Measurements from ENCODE around the gene RAB36. TPM values are rescaled to one million over a fixed set of nuclear protein-coding genes. Genes with fewer than 3 reads are reported as not detected.

Gene RAB36
- polyA plus RNA-seq, 1 donor from 2014 or later, result 3.2 TPM

DNA sequence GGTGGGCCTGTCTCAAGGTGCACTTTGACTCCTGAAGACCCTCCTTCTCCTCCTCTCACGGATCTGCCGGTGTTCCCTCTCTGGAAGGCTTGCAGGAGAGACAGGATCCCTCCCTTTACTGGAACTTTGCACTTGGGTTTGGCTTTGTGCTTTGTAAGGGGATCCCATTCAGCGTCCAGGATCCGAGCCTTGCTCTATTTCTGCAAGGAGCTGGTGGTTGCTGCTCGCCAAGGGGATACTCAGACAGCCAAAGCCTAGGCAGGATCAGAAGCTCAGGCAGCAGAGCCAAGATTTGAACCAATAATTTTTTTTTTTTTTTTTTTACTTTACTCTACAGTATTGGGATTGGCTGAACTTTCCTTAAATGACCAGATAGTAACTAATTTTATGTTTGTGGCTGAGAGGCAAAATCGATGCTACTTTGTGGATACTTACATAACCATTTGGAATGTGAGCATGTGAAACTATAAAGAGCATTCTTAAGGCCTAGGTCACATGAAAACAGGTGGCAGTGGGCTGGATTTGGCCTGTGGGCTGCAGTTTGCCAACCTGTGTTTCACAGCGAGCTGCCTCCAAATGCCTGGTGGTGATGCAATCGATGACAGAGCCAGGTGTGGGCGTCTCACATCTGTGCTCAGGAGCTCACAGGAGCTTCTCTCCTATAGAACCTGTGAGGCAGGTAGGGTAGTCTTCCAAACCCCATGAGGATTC is 60.2 kb downstream of the RAB36 start:
- no peaks in the 10 kb centered on the region for H4K20me1 ChIP-seq (ENCODE audit: insufficient read depth)
- no peak overlapping the region for H3K9ac ChIP-seq (ENCODE audit: low read length)
- H3K27me3 ChIP-seq (ENCODE audit: insufficient read depth, low read depth, low read length), result no peaks in the 10 kb centered on the region
- H3K79me2 ChIP-seq (replicated peaks; ENCODE audit: insufficient read depth, low read length), result peaks cover 33% of the 10 kb centered on the region
- no peaks in the 10 kb centered on the region for H3K9me3 ChIP-seq (ENCODE audit: low read length)
- no peaks in the 10 kb centered on the region for H3F3A ChIP-seq (ENCODE audit: insufficient read depth, low read length, poor library complexity, severe bottlenecking)
- no peak for TF ChIP-seq POLR2AphosphoS5 (IDR thresholded peaks at IDR 0.05)
- TF ChIP-seq TAF1 (IDR thresholded peaks at IDR 0.05; ENCODE audit: low read depth), result no peak
- no peak for TF ChIP-seq EP300 (conservative IDR thresholded peaks at IDR 0.05; ENCODE audit: poor library complexity, severe bottlenecking)
- TF ChIP-seq MXI1 (conservative IDR thresholded peaks at IDR 0.05; ENCODE audit: poor library complexity, severe bottlenecking), result no peak
- TF ChIP-seq RAD21 (conservative IDR thresholded peaks at IDR 0.05), result no peak
- TF ChIP-seq SMC3 (conservative IDR thresholded peaks at IDR 0.05; ENCODE audit: poor library complexity), result no peak
- no peak for TF ChIP-seq EZH2 (IDR thresholded peaks at IDR 0.05; ENCODE audit: borderline replicate concordance, insufficient read depth, low read length, poor library complexity, severe bottlenecking)
- TF ChIP-seq CTCF (IDR thresholded peaks at IDR 0.05; ENCODE audit: poor library complexity, severe bottlenecking), result no peak
- TF ChIP-seq, protein P1, sequence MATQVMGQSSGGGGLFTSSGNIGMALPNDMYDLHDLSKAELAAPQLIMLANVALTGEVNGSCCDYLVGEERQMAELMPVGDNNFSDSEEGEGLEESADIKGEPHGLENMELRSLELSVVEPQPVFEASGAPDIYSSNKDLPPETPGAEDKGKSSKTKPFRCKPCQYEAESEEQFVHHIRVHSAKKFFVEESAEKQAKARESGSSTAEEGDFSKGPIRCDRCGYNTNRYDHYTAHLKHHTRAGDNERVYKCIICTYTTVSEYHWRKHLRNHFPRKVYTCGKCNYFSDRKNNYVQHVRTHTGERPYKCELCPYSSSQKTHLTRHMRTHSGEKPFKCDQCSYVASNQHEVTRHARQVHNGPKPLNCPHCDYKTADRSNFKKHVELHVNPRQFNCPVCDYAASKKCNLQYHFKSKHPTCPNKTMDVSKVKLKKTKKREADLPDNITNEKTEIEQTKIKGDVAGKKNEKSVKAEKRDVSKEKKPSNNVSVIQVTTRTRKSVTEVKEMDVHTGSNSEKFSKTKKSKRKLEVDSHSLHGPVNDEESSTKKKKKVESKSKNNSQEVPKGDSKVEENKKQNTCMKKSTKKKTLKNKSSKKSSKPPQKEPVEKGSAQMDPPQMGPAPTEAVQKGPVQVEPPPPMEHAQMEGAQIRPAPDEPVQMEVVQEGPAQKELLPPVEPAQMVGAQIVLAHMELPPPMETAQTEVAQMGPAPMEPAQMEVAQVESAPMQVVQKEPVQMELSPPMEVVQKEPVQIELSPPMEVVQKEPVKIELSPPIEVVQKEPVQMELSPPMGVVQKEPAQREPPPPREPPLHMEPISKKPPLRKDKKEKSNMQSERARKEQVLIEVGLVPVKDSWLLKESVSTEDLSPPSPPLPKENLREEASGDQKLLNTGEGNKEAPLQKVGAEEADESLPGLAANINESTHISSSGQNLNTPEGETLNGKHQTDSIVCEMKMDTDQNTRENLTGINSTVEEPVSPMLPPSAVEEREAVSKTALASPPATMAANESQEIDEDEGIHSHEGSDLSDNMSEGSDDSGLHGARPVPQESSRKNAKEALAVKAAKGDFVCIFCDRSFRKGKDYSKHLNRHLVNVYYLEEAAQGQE (IDR thresholded peaks at IDR 0.05; ENCODE audit: borderline replicate concordance), result no peak
- no peak overlapping the region for H3K4me3 ChIP-seq (ENCODE audit: low read length)
- no peaks in the 10 kb centered on the region for H3K36me3 ChIP-seq (ENCODE audit: insufficient read depth, low read length)
- no peaks in the 10 kb centered on the region for H3K9me2 ChIP-seq (ENCODE audit: insufficient read depth, low read length)
- no peak overlapping the region for H3K27ac ChIP-seq (ENCODE audit: low read length)
- H2AFZ ChIP-seq (ENCODE audit: low read depth, low read length), result no peak overlapping the region
- H3K4me2 ChIP-seq (ENCODE audit: low read length), result no peak overlapping the region

DNA sequence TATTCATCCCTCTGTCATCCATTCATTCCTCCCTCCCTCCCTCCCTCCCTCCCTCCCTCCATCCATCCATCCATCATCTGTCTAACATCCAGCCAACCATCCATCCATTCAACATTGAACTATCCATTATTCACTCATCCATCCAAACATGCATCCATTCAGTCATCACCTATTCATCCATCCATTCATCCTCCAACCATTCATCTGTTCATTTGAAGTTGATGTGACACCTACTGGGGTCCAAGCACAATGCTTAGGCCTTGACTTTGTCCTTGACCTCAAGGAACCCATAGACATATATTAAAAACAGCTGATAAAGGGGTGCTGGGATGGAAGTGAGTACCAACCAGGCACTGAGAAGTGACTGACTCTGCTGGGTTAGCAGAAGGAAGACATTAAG is 61.6 kb downstream of the RAB36 start:
- H3K9me3 ChIP-seq (ENCODE audit: low read length), result no peaks in the 10 kb centered on the region
- no peaks in the 10 kb centered on the region for H3K36me3 ChIP-seq (ENCODE audit: insufficient read depth, low read length)
- H2AFZ ChIP-seq (ENCODE audit: low read depth, low read length), result no peak overlapping the region
- no peaks in the 10 kb centered on the region for H3F3A ChIP-seq (ENCODE audit: insufficient read depth, low read length, poor library complexity, severe bottlenecking)
- no peak overlapping the region for H3K4me2 ChIP-seq (ENCODE audit: low read length)
- H3K27me3 ChIP-seq (ENCODE audit: insufficient read depth, low read depth, low read length), result no peaks in the 10 kb centered on the region
- no peaks in the 10 kb centered on the region for H3K9me2 ChIP-seq (ENCODE audit: insufficient read depth, low read length)
- H3K9ac ChIP-seq (ENCODE audit: low read length), result no peak overlapping the region
- no peak for TF ChIP-seq POLR2AphosphoS5 (IDR thresholded peaks at IDR 0.05)
- TF ChIP-seq CTCF (IDR thresholded peaks at IDR 0.05; ENCODE audit: poor library complexity, severe bottlenecking), result no peak
- TF ChIP-seq, protein P1 (IDR thresholded peaks at IDR 0.05; ENCODE audit: borderline replicate concordance), result no peak
- no peak for TF ChIP-seq RAD21 (conservative IDR thresholded peaks at IDR 0.05)
- no peak for TF ChIP-seq MXI1 (conservative IDR thresholded peaks at IDR 0.05; ENCODE audit: poor library complexity, severe bottlenecking)
- no peak for TF ChIP-seq EP300 (conservative IDR thresholded peaks at IDR 0.05; ENCODE audit: poor library complexity, severe bottlenecking)
- TF ChIP-seq TAF1 (IDR thresholded peaks at IDR 0.05; ENCODE audit: low read depth), result no peak
- TF ChIP-seq SMC3 (conservative IDR thresholded peaks at IDR 0.05; ENCODE audit: poor library complexity), result no peak
- TF ChIP-seq EZH2 (IDR thresholded peaks at IDR 0.05; ENCODE audit: borderline replicate concordance, insufficient read depth, low read length, poor library complexity, severe bottlenecking), result no peak
- peaks cover 38% of the 10 kb centered on the region for H3K79me2 ChIP-seq (replicated peaks; ENCODE audit: insufficient read depth, low read length)
- H3K4me3 ChIP-seq (ENCODE audit: low read length), result no peak overlapping the region
- no peak overlapping the region for H3K27ac ChIP-seq (ENCODE audit: low read length)
- H4K20me1 ChIP-seq (ENCODE audit: insufficient read depth), result no peaks in the 10 kb centered on the region

Data from neural cell (in vitro differentiated cells).